ENCODE data around the gene GPATCH8.

Gene GPATCH8

GRCh38 chr17:44349553-44350070, 153.6 kb downstream of the GPATCH8 start:
- no peak for TF ChIP-seq CTCF (IDR thresholded peaks at IDR 0.05; ENCODE audit: low read depth, low read length)
- H3K4me3 ChIP-seq (replicated peaks in 1 of 2; ENCODE audit: low read depth in 2 of 2, low read length in 2 of 2) = no peak overlapping the region
- no peak for DNase-seq (ENCODE audit: low read depth in 2 of 2)

- DNase-seq (ENCODE audit: low read depth in 2 of 2) = no peak
- no peak for TF ChIP-seq CTCF (IDR thresholded peaks at IDR 0.05; ENCODE audit: low read depth, low read length)
- H3K4me3 ChIP-seq (replicated peaks in 1 of 2; ENCODE audit: low read depth in 2 of 2, low read length in 2 of 2) = no peak overlapping the region
Measured at GRCh38 chr17:44348988-44349364, 154.2 kb downstream of the GPATCH8 start.

GRCh38 chr17:44348234-44348987, 154.8 kb downstream of the GPATCH8 start:
- peak in 1 of 2 donors; percentile 50 for DNase-seq (ENCODE audit: low read depth in 2 of 2)
- H3K4me3 ChIP-seq (replicated peaks in 1 of 2; ENCODE audit: low read depth in 2 of 2, low read length in 2 of 2) = no peak overlapping the region
- no peak for TF ChIP-seq CTCF (IDR thresholded peaks at IDR 0.05; ENCODE audit: low read depth, low read length)

Measured in cardiac fibroblast (primary cell).